Transverse colon (tissue), 3 donors: ENCODE data around the gene MGST2.

Experiments used
- CTCF ChIP-seq, 5 experiments: fragments of 200-600 bp in 3 of 5; fragments of 450-650 bp in 2 of 5; sonication (generic) in 3 of 5; IDR thresholded peaks; 1 replicate in 2 of 5; 2 replicates in 3 of 5; pipeline ENCODE4 v1.5.1; 2016 to 2017; ENCODE audit warnings: antibody characterized with exemption in 5 of 5, inconsistent platforms in 3 of 5, mild to moderate bottlenecking in 2 of 5, moderate library complexity in 1 of 5
- EP300 ChIP-seq: sonication (generic); formaldehyde crosslinking; IDR thresholded peaks from one replicate; pipeline ENCODE4 v1.6.1; 2017; ENCODE audit warnings: antibody characterized with exemption, low read depth
- POLR2A ChIP-seq: fragments of 450-650 bp; IDR thresholded peaks from one replicate; pipeline ENCODE4 v1.6.1; 2016; ENCODE audit warnings: antibody characterized with exemption, mild to moderate bottlenecking, moderate library complexity

GRCh38 chr4:139721789-139722188, 56.2 kb downstream of the MGST2 start:
- no peak for TF ChIP-seq POLR2A
- TF ChIP-seq CTCF (IDR thresholded peaks at IDR 0.05) = no peak
- TF ChIP-seq EP300 = no peak
